Activated CD8-positive, alpha-beta memory T cell treated with anti-CD3 and anti-CD28 coated beads, Interleukin-2, amount 50 U/mL, for 4 hours (primary cell): ENCODE results near the gene GLCCI1.
"Not testable (repeated sequence)": the region's sequence is repeated elsewhere in the genome, so short reads cannot be mapped to it uniquely, and the experiment has no call there.

Experiments used
- DNase-seq: peaks from one replicate; pipeline ENCODE4 v3.0.0-alpha.2; 2020

Gene GLCCI1

GRCh38 chr7:8056439-8056838 is 87.8 kb downstream of the GLCCI1 start:
- no peak for DNase-seq

GRCh38 chr7:8057566-8057965 is 89.0 kb downstream of the GLCCI1 start:
- DNase-seq = no peak

DNA sequence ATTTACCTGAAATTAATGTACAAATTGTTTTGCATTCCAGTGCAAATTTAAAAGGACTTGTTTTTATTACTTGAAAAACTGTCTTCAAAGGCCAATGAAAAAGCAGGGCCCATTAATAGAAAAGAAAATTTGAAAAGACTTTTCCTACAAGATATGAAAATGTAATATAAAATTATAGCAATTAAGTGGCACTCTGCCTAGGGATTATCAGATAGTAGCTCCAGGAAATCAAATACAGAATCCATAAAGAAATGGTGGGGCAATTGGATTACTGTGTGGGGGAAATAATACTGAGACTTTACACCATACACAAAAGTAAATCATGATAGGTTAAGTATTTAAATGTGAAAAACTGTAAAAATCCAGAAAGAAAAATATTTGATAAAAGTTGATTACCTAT is 89.7 kb downstream of the GLCCI1 start:
- DNase-seq = no peak

- no peak for DNase-seq
Observed at GRCh38 chr7:8058852-8059251, 90.3 kb downstream of the GLCCI1 start.

DNA sequence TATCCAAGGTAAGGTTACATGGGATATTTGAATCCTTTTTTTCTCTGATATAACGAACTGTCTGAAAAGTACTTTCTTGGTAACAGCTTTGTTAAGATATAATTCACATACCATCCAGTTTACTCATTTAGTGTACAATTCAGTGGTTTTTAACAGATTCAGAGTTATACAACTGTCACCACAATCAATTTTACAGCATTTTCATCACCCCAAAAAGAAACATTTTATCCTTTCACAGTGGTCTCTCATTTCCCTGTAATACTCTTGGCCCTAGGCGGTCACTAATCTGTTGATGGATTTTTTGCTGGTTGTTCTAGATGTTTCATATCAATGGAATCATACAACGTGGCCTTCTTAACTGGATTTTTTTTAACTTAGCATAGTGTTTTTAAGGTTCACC is 91.6 kb downstream of the GLCCI1 start:
- DNase-seq = no peak

- DNase-seq = not testable (repeated sequence)
Observed at GRCh38 chr7:8063300-8063699, 94.7 kb downstream of the GLCCI1 start.

GRCh38 chr7:8063706-8064297 is 95.2 kb downstream of the GLCCI1 start:
- DNase-seq = no peak

GRCh38 chr7:8064828-8065227 is 96.2 kb downstream of the GLCCI1 start:
- no peak for DNase-seq

GRCh38 chr7:8065356-8065813 is 96.8 kb downstream of the GLCCI1 start:
- no peak for DNase-seq

DNA sequence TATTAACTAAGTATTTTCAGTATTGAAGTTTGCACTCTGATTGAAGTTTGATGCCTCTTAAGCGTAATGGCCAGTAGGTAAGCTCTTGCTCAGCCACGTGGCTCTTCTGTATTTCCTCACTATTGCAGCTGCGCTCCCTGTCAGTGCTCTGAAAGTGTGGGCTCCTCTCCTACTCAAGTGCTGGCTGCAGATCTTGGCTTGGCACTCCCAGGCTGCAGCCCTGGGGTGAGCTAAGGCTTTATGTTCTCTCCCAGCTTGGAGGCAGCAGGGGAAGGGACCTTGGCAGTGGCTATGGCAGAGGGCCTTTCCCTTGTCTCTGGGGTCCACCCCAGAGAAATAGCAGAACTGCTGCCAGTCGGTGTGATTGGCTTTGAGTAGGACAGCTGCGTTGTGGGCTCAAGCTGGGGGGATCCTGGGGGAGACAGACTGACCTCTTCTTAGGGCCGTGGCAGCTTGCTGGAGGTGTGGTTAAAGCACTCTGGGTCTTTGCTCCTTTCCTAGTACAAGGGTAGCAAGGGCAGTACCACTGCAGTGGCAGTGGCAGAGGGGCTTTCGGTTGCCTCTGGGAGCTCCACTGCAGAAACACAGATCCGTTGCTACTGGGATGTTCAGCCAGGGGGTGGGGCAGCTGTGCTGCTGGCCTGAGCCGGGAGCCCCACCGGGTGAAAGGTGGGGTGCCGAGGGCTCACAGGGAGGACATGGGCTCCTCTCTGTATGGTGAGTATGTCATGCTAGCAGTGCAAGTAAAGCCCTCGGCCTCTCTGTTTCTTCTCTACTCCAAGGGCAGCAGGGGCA is 100.5 kb downstream of the GLCCI1 start:
- DNase-seq = no peak

GRCh38 chr7:8070451-8071180 is 102.0 kb downstream of the GLCCI1 start:
- no peak for DNase-seq

- DNase-seq = no peak
Observed at GRCh38 chr7:8078418-8078817, 109.8 kb downstream of the GLCCI1 start.

GRCh38 chr7:8082762-8083161 is 114.2 kb downstream of the GLCCI1 start:
- DNase-seq = no peak

GRCh38 chr7:8084836-8085235 is 116.2 kb downstream of the GLCCI1 start:
- DNase-seq = no peak

DNA sequence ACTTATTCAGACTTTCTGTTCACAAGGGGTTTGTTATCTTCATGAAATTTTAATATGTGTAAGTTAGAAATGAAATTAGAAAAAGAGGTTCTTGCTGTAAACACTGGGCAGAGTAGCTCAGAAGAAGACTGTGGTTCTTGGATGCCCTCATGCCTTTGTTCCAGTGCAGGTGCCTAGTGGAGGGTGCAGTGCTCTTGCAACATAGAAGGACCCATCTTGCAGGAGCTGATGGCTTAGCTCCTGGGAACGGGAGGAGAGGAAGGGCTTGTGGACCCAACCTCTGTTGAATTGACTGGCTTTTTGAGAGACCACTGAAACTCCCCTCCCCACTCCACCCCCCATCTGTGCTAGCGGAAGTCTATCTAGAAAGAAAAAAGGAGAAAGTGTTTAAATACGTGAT is 116.8 kb downstream of the GLCCI1 start:
- DNase-seq = no peak

GRCh38 chr7:8086239-8086638 is 117.6 kb downstream of the GLCCI1 start:
- no peak for DNase-seq

DNA sequence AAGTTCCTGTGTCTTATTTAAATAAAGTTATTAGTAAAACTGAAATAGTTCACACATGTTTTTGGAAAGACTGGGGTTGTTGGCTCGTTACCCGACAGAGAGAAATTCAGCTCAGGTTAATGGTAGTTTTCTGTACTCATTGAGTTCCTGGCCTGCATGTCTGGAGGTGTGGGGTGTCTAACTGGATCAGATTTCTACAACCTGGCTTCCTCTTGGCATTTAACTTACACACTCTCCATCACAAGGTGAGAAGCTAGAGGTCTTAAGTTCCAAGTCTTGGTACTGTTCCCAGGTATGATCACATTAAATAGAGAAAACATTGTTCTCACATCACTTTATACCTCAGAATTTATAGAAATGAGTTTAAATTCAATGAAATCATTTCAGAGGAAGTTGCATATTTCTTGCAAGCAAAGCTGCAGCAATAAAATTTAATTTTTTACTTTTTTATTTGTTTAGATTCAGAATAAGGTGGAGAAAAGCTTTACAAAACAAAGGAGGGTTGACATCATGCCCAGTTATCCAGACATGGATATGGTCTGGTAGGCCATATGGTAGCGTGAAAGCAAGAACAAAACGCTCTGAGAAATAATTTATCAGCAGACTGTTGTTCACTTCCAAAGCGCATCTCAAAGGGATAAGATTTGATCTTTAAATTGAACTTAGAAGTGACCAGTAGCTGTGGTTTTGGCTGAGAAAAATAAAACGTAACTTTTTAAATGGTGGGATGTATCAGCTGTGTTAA is 120.6 kb downstream of the GLCCI1 start:
- no peak for DNase-seq

GRCh38 chr7:8092140-8092539 is 123.5 kb downstream of the GLCCI1 start:
- no peak for DNase-seq

- no peak for DNase-seq
Observed at GRCh38 chr7:8094164-8095140, 125.9 kb downstream of the GLCCI1 start.

- not testable (repeated sequence) for DNase-seq
Observed at GRCh38 chr7:8101292-8101691, 132.7 kb downstream of the GLCCI1 start.

GRCh38 chr7:8103282-8103681 is 134.7 kb downstream of the GLCCI1 start:
- no peak for DNase-seq
